Brain pericyte (primary cell): Measurements from ENCODE around the gene COA8.

Experiments used
- DNase-seq: peaks from one replicate; pipeline ENCODE4 v3.0.0-alpha.2; 2012; ENCODE audit warnings: low read depth, low spot score

Gene COA8

GRCh38 chr14:103623308-103623707 is 60.5 kb downstream of the COA8 start:
- no peak for DNase-seq

GRCh38 chr14:103623883-103624482 is 61.2 kb downstream of the COA8 start:
- no peak for DNase-seq

- no peak for DNase-seq
Measured at GRCh38 chr14:103624860-103625259, 62.1 kb downstream of the COA8 start.

- no peak for DNase-seq
Measured at GRCh38 chr14:103625356-103626095, 62.8 kb downstream of the COA8 start.

- no peak for DNase-seq
Measured at GRCh38 chr14:103626146-103626850, 63.5 kb downstream of the COA8 start.

GRCh38 chr14:103627073-103628025 is 64.6 kb downstream of the COA8 start:
- DNase-seq = no peak

- DNase-seq = no peak
Measured at GRCh38 chr14:103628221-103628683, 65.5 kb downstream of the COA8 start.

- DNase-seq = no peak
Measured at GRCh38 chr14:103628684-103629502, 66.1 kb downstream of the COA8 start, which contains the start of gene KLC1. Gene KLC1, plus strand, starts transcription at chr14:103629211. Its CDS starts 25,354 bp downstream, at chr14:103654565.

GRCh38 chr14:103629503-103630121 is 66.9 kb downstream of the COA8 start:
- no peak for DNase-seq

- DNase-seq = no peak
Measured at GRCh38 chr14:103630364-103631108, 67.8 kb downstream of the COA8 start.

- DNase-seq = no peak
Measured at GRCh38 chr14:103633391-103633790, 70.6 kb downstream of the COA8 start.

GRCh38 chr14:103634156-103634555 is 71.4 kb downstream of the COA8 start:
- DNase-seq = no peak

GRCh38 chr14:103638594-103638993 is 75.8 kb downstream of the COA8 start:
- DNase-seq = no peak
